IMR-90 (cell line): ENCODE results near the gene C1orf52.

Source experiments
- BHLHE40 ChIP-seq: fragments of 150-350 bp; IDR thresholded peaks from 2 replicates; pipeline ENCODE4 v1.6.1; 2016; ENCODE audit warnings: mild to moderate bottlenecking, low read depth, low read length
- CEBPB ChIP-seq: IDR thresholded peaks from 2 replicates; pipeline ENCODE4 v1.6.1; 2012; ENCODE audit warnings: low read depth, low read length, improper control_type of control experiment
- MAZ ChIP-seq: IDR thresholded peaks from 2 replicates; pipeline ENCODE4 v1.6.1; 2012; ENCODE audit warnings: low read depth, mild to moderate bottlenecking, low read length, improper control_type of control experiment, moderate library complexity, borderline replicate concordance
- MXI1 ChIP-seq: IDR thresholded peaks from 2 replicates; pipeline ENCODE4 v1.6.1; 2012; ENCODE audit warnings: low read depth, mild to moderate bottlenecking, low read length, moderate library complexity, borderline replicate concordance
- POLR2A ChIP-seq: IDR thresholded peaks from 2 replicates; pipeline ENCODE4 v1.6.1; 2012; ENCODE audit warnings: mild to moderate bottlenecking, low read depth, low read length
- RAD21 ChIP-seq: IDR thresholded peaks from 2 replicates; pipeline ENCODE4 v1.6.1; 2012; ENCODE audit warnings: low read length, improper control_type of control experiment
- RFX5 ChIP-seq: IDR thresholded peaks from 2 replicates; pipeline ENCODE4 v1.8.0; 2012; ENCODE audit warnings: low read depth, mild to moderate bottlenecking, low read length, moderate library complexity
- SMC3 ChIP-seq: fragments of 150-350 bp; IDR thresholded peaks from 2 replicates; pipeline ENCODE4 v1.6.1; 2016; ENCODE audit warnings: low read depth, mild to moderate bottlenecking, antibody characterized with exemption, low read length, moderate library complexity
- TF ChIP-seq, protein P1 (sequence below): fragments of 150-350 bp; IDR thresholded peaks from 2 replicates; pipeline ENCODE4 v1.6.1; 2017; ENCODE audit warnings: mild to moderate bottlenecking, antibody characterized with exemption, low read length, low read depth
- TF ChIP-seq, protein P2 (sequence below): conservative IDR thresholded peaks from 2 replicates; pipeline ENCODE4 v1.5.1; 2012; ENCODE audit warnings: mild to moderate bottlenecking, low read depth, low read length, improper control_type of control experiment
- TF ChIP-seq, protein P3 (sequence below): fragments of 150-350 bp; IDR thresholded peaks from 2 replicates; pipeline ENCODE4 v1.6.1; 2016; ENCODE audit warnings: low read depth, mild to moderate bottlenecking, low read length, moderate library complexity, borderline replicate concordance

DNA sequence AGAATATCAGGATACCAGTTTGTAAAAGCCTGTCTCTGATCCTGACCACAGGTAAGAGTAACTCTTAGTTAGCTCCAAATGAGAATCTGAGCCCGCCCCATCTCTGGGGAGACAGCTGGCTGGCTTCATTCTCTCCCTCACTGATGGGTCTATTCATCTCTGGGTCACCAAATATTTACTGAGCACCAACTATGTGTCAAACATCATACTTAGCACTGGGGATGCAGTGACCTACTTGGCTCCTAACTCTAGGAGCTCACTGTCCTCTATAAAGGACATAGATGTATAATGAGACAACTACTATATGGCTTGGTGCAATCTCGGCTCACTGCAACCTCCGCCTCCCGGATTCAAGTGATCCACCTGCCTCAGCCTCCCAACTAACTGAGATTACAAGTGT, 46.8 kb upstream of the C1orf52 start:
- TF ChIP-seq BHLHE40: no peak
- TF ChIP-seq, protein P1, sequence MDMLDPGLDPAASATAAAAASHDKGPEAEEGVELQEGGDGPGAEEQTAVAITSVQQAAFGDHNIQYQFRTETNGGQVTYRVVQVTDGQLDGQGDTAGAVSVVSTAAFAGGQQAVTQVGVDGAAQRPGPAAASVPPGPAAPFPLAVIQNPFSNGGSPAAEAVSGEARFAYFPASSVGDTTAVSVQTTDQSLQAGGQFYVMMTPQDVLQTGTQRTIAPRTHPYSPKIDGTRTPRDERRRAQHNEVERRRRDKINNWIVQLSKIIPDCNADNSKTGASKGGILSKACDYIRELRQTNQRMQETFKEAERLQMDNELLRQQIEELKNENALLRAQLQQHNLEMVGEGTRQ: no peak
- TF ChIP-seq, protein P2, sequence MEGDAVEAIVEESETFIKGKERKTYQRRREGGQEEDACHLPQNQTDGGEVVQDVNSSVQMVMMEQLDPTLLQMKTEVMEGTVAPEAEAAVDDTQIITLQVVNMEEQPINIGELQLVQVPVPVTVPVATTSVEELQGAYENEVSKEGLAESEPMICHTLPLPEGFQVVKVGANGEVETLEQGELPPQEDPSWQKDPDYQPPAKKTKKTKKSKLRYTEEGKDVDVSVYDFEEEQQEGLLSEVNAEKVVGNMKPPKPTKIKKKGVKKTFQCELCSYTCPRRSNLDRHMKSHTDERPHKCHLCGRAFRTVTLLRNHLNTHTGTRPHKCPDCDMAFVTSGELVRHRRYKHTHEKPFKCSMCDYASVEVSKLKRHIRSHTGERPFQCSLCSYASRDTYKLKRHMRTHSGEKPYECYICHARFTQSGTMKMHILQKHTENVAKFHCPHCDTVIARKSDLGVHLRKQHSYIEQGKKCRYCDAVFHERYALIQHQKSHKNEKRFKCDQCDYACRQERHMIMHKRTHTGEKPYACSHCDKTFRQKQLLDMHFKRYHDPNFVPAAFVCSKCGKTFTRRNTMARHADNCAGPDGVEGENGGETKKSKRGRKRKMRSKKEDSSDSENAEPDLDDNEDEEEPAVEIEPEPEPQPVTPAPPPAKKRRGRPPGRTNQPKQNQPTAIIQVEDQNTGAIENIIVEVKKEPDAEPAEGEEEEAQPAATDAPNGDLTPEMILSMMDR: no peak
- TF ChIP-seq, protein P3, sequence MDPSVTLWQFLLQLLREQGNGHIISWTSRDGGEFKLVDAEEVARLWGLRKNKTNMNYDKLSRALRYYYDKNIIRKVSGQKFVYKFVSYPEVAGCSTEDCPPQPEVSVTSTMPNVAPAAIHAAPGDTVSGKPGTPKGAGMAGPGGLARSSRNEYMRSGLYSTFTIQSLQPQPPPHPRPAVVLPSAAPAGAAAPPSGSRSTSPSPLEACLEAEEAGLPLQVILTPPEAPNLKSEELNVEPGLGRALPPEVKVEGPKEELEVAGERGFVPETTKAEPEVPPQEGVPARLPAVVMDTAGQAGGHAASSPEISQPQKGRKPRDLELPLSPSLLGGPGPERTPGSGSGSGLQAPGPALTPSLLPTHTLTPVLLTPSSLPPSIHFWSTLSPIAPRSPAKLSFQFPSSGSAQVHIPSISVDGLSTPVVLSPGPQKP: no peak
- no peak for TF ChIP-seq POLR2A
- no peak for TF ChIP-seq MXI1
- TF ChIP-seq RFX5: no peak
- no peak for TF ChIP-seq SMC3
- no peak for TF ChIP-seq RAD21
- no peak for TF ChIP-seq CEBPB
- TF ChIP-seq MAZ: no peak
